ENCODE results near the gene CABP4. TPM values are rescaled to one million over a fixed set of nuclear protein-coding genes. Genes with fewer than 3 reads are reported as not detected.

The CABP4 gene
- total and polyA plus RNA-seq, 2 donors (not counting 3 experiments of a cell fraction or from before 2014, with no cell fraction given) = 2.4 to 5.0 TPM

DNA sequence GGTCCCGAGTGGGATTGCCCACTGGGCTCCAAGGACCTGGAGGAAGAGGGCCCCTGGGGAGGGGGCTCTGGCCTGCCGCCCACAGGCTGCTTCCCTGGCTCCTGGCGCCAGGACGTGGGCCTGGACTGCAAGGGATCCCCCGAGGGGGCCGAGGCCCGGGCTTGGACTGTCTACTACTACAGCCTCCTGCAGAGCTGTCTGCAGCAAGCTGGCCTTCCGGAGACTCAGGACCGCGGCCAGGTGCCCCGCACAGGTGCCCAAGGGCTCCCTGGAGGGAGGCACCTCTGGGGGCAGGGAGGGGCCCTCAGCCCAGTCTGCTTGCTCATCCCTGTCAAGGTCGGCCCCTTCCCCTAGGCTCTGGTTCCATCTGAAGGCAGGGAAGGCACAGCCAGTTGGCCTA, 37.7 kb upstream of the CABP4 start:
- POLR2A ChIA-PET = no interaction called here
- intact Hi-C loops (cut with micrococcal nuclease) (no loop called here), dilution Hi-C loops (cut with MboI; ENCODE audit: extremely low pct_ligation_motif_present, low sequenced_read_pairs) (no loop called here)
- no peak overlapping the region for H3K4me3 ChIP-seq (replicated peaks in 1 of 3; ENCODE audit: insufficient read depth in 1 of 3, low read depth in 1 of 3, low read length in 3 of 3)
- H3K4me1 ChIP-seq (ENCODE audit: control insufficient read depth, extremely low read depth, insufficient read depth, low read length) = peaks cover 4% of the 10 kb centered on the region
- no peaks in the 10 kb centered on the region for H4K20me1 ChIP-seq (replicated peaks; ENCODE audit: control insufficient read depth, extremely low read depth, insufficient read depth, low read length)
- H3K9me3 ChIP-seq (replicated peaks; ENCODE audit: control insufficient read depth, insufficient read depth, low read length) = no peaks in the 10 kb centered on the region
- BruUV-seq (replicated peaks) = no TSS peak
- no peak overlapping the region for H3K9ac ChIP-seq (replicated peaks; ENCODE audit: extremely low read depth, insufficient read depth, low read length)
- no peak overlapping the region for H2AFZ ChIP-seq (ENCODE audit: low read depth, low read length)
- DNase-seq (ENCODE audit: low read depth, low spot score) = no peak
- no peaks in the 10 kb centered on the region for H3K36me3 ChIP-seq (ENCODE audit: control insufficient read depth in 2 of 2, extremely low read depth in 1 of 2, insufficient read depth in 2 of 2, low read length in 2 of 2)
- peaks cover 0 to 10% of the 10 kb centered on the region in 2 experiments for H3K27me3 ChIP-seq (ENCODE audit: control insufficient read depth in 2 of 2, insufficient read depth in 2 of 2, low read length in 2 of 2)
- H3K27ac ChIP-seq (ENCODE audit: insufficient read depth, low read depth, low read length) = no peak overlapping the region
- H3K79me2 ChIP-seq (ENCODE audit: control insufficient read depth, insufficient read depth, low read length) = no peaks in the 10 kb centered on the region
- H3K9me1 ChIP-seq (replicated peaks; ENCODE audit: control insufficient read depth, extremely low read depth, insufficient read depth, low read length) = no peaks in the 10 kb centered on the region
- H3K4me2 ChIP-seq (ENCODE audit: insufficient read depth, low read length) = no peak overlapping the region
- no peak for TF ChIP-seq POLR2AphosphoS5 (IDR thresholded peaks at IDR 0.05; ENCODE audit: insufficient read depth, low read depth, low read length)
- no peak for TF ChIP-seq FOS (IDR thresholded peaks at IDR 0.05; ENCODE audit: borderline replicate concordance, insufficient read depth, low read length)
- no peak for FAIRE-seq
- CTCF ChIA-PET = interaction anchor here (1.3 to 1.4 kb wide), 2 partner anchors 13 to 28 kb away, joined by 4 to 6 read pairs; partner anchors contain the start of gene TBC1D10C

DNA sequence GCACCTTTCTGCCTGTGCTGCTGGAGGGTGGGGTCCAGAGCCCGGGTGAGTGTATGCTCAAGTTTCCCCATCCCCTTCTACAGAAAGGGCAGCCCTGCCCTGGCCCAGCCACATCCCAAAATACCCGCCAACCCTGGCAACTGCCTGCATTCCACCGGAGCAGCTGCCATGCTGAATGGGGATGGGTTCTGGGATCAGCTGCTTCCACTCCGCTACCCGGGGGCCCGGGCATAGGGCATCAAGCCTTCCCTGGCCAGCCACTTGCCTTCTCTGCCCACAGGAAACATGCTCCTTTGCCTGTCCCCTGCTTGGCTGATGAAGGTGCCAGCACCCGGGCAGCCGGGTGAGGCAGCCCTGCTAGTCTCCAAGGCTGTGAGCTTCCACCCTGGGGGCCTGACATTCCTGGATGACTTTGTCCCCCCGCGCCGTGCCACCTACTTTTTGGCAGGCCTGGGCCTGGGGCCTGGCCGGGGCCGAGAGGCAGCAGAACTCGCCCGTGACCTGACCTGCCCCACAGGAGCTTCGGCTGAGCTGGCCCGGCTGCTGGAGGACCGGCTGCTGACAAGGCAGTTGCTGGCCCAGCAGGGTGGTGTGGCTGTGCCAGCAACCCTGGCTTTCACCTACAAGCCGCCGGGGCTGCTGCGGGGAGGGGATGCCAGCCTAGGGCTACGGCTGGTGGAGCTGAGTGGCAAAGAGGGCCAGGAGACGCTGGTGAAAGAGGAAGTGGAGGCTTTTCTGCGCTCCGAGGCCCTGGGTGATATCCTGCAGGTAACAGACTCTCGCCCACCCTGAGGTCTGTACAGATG, 36.5 kb upstream of the CABP4 start:
- Histone ChIP-seq H3K4me1 (ENCODE audit: control insufficient read depth, extremely low read depth, insufficient read depth, low read length) (peaks cover 4% of the 10 kb centered on the region), H3K9me3 (replicated peaks; ENCODE audit: control insufficient read depth, insufficient read depth, low read length) (no peaks in the 10 kb centered on the region), H3K4me2 (ENCODE audit: insufficient read depth, low read length) (no peak overlapping the region), H3K4me3 (replicated peaks in 1 of 3; ENCODE audit: insufficient read depth in 1 of 3, low read depth in 1 of 3, low read length in 3 of 3) (no peak overlapping the region), H2AFZ (ENCODE audit: low read depth, low read length) (no peak overlapping the region), H4K20me1 (replicated peaks; ENCODE audit: control insufficient read depth, extremely low read depth, insufficient read depth, low read length) (no peaks in the 10 kb centered on the region), H3K9me1 (replicated peaks; ENCODE audit: control insufficient read depth, extremely low read depth, insufficient read depth, low read length) (no peaks in the 10 kb centered on the region), H3K79me2 (ENCODE audit: control insufficient read depth, insufficient read depth, low read length) (no peaks in the 10 kb centered on the region), H3K27ac (ENCODE audit: insufficient read depth, low read depth, low read length) (no peak overlapping the region), H3K36me3 (ENCODE audit: control insufficient read depth in 2 of 2, extremely low read depth in 1 of 2, insufficient read depth in 2 of 2, low read length in 2 of 2) (no peaks in the 10 kb centered on the region), H3K9ac (replicated peaks; ENCODE audit: extremely low read depth, insufficient read depth, low read length) (no peak overlapping the region), H3K27me3 (ENCODE audit: control insufficient read depth in 2 of 2, insufficient read depth in 2 of 2, low read length in 2 of 2) (peaks cover 0 to 8% of the 10 kb centered on the region in 2 experiments)
- dilution Hi-C loops (cut with MboI; ENCODE audit: extremely low pct_ligation_motif_present, low sequenced_read_pairs) (no loop called here), intact Hi-C loops (cut with micrococcal nuclease) (no loop called here)
- BruUV-seq (replicated peaks) = no TSS peak
- TF ChIP-seq, protein P1, sequence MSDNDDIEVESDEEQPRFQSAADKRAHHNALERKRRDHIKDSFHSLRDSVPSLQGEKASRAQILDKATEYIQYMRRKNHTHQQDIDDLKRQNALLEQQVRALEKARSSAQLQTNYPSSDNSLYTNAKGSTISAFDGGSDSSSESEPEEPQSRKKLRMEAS (IDR thresholded peaks at IDR 0.05; ENCODE audit: insufficient read depth, insufficient read length) = no peak
- TF ChIP-seq POLR2A (IDR thresholded peaks at IDR 0.05; ENCODE audit: low read depth, low read length) (no peak), FOS (IDR thresholded peaks at IDR 0.05; ENCODE audit: borderline replicate concordance, insufficient read depth, low read length) (no peak), EZH2 (IDR thresholded peaks at IDR 0.05; ENCODE audit: borderline replicate concordance, low read depth, low read length, severe bottlenecking) (no peak), POLR2AphosphoS5 (IDR thresholded peaks at IDR 0.05; ENCODE audit: insufficient read depth, low read depth, low read length) (no peak), JUN (IDR thresholded peaks at IDR 0.05; ENCODE audit: borderline replicate concordance, insufficient read depth, insufficient read length, low read depth) (no peak), GATA2 (IDR thresholded peaks at IDR 0.05; ENCODE audit: insufficient read depth, insufficient read length, low read depth, low read length) (no peak), MYC (IDR thresholded peaks at IDR 0.05; ENCODE audit: low read depth, low read length) (no peak)
- TF ChIP-seq, protein P2, sequence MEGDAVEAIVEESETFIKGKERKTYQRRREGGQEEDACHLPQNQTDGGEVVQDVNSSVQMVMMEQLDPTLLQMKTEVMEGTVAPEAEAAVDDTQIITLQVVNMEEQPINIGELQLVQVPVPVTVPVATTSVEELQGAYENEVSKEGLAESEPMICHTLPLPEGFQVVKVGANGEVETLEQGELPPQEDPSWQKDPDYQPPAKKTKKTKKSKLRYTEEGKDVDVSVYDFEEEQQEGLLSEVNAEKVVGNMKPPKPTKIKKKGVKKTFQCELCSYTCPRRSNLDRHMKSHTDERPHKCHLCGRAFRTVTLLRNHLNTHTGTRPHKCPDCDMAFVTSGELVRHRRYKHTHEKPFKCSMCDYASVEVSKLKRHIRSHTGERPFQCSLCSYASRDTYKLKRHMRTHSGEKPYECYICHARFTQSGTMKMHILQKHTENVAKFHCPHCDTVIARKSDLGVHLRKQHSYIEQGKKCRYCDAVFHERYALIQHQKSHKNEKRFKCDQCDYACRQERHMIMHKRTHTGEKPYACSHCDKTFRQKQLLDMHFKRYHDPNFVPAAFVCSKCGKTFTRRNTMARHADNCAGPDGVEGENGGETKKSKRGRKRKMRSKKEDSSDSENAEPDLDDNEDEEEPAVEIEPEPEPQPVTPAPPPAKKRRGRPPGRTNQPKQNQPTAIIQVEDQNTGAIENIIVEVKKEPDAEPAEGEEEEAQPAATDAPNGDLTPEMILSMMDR (IDR thresholded peaks at IDR 0.05; ENCODE audit: extremely low read depth in 1 of 2, insufficient read depth in 1 of 2, low read depth in 1 of 2, low read length in 2 of 2) = no peak
- ChIA-PET CTCF (interaction anchor here (0.8 to 1.5 kb wide), 4 partner anchors 11 to 29 kb away, joined by 3 to 12 read pairs (median 5); partner anchors contain the start of genes PPP1CA and TBC1D10C), POLR2A (no interaction called here)
- FAIRE-seq (no peak), DNase-seq (ENCODE audit: low read depth, low spot score) (no peak)
